HuH-7 (cell line): Measurements from ENCODE around the gene USH2A.

Source experiments
- DNase-seq: peaks from one replicate; pipeline ENCODE4 v3.0.0; 2011; ENCODE audit warnings: low spot score

Gene USH2A

GRCh38 chr1:215926670-215927069 is 496.6 kb downstream of the USH2A start:
- DNase-seq = no peak

- DNase-seq = no peak
Measured at GRCh38 chr1:215923129-215923824, 500.0 kb downstream of the USH2A start.

- DNase-seq = no peak
Measured at GRCh38 chr1:215911406-215911968, 511.8 kb downstream of the USH2A start.

DNA sequence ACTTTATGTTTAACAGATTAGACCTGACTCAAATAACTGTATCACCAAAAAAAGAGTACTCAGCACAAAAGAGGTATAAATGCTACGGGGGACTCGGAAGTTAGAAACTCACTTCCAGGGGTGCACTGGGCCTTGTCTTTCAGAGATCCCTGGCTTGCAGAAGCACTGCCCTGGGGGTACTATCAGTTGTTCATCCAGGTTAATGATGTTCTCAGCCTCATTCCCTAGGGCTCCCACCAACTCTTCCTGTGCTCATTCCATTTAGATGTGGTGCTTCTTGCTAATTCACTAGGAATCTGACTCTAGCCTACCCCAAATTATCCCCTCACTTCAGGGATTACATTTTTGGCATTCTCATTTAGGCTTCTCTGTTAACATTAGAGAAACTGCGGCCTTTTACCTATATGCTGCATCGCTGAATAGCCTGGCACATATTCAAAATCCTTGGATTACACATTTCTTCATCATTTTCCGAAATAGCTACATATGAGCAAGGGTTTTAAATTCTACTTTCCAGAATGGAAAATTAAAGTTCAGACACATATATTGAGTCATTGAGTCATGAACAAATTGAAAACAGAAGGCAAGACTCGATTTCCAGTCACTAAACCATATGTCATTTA is 517.6 kb downstream of the USH2A start:
- no peak for DNase-seq

DNA sequence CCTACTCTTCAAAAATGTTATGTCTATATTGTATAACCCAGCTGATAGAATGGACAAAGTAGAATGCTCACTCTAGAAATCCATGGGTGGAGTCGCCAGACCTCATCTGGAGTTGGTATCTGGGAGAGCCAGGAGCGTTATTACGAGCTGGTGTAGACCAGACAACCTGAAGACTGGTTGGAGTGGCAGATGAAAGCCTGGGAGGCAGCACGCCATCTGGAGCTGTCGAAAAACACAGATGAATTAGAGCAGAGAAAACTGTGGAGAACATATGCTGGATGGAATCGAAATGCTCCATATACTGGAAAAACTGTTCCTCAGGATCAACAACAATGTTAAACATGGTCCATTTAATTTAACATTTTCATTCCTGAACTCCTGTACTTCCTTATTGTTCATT is 522.6 kb downstream of the USH2A start:
- DNase-seq = no peak

GRCh38 chr1:215899901-215900300 is 523.3 kb downstream of the USH2A start:
- DNase-seq = no peak

DNA sequence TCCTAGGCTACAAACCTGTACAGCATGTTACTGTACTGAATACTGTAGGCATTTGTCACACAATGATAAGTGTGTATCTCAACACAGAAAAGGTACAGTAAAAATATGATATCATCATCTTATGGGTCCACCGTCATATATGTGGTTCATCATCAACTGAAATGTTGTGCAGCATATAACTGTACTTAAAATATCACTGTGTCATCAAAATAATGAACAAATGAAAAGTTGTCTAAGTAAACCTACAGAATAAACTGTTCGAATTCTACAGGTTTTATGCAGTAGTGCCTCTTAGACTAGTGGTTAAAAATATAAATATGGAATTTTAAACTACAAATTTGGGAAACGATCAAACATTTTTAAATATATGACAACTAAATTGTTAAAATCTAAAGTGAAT is 527.4 kb downstream of the USH2A start:
- no peak for DNase-seq

DNA sequence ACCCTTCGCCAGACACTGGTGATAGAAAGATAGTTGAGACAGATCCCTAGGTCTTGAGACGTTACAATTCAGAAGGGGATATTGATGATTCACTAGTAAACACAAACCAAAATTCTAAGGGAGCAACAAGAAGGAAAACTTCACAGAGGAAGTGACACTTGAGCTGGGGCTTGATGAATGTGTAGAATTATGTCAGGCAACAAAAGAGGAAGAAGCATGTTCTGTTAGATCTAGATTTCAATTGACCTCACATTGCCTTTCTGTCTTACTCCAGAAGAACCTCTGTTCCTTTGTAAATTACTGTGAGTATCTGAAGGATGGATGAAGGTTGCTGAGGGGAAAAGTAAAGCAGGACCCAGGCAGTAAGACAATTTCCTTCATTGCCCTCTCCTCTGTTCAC is 528.0 kb downstream of the USH2A start:
- no peak for DNase-seq

- no peak for DNase-seq
Measured at GRCh38 chr1:215894617-215895016, 528.6 kb downstream of the USH2A start.

DNA sequence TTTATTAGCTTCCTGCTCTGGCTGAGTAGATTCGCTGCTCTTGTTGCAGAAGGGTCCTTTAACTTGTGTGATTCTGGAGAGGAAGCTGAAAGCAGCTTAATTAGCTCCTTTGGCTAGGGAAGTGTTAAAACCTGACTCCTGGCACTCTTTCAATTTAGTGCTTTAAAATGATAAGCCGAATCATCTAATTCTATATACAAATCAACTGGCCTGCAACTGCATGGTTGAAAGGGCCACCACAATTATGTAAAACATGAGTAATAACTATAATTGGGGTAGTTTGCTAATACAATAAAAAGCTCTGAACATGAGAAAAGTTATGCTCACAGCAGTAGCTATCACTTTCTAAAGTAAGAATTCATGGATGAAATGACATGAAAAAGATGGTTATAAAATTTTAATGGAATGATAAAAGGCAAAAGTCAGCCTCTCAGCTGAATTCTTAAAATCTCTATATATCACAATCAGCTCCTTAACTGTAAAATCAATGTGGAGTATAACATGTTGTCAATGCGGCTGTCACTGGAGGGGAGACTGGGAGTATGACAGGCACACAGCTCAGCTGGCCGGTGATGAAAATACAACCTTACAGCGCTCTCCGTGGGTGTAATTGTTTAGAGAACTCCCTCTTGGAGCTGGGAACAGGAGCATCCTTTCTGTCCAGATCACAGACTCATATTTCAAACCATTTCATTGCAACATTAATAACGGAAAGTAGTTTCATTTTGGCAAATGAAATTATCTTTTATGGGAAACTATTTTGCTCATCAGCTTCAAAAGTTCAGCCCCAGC is 531.8 kb downstream of the USH2A start:
- no peak for DNase-seq

DNA sequence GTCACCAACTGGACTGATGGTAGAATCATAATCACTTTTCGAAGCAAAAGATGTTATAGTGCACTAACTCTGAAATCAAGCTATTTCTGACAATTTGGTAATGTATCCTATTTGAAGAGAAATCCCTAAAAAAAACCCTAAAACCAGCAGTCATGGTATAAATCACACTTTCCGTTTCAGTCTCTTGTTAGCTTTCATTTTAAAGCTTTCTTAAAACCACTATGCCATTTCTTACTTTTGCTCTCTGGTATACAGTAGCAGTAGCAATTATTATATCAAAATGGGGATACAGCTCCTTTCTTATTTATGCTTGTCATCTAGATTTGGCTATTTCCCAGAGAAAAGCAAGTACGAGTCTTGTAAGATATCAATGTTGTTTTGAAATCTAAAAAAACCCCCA is 532.8 kb downstream of the USH2A start:
- no peak for DNase-seq

DNA sequence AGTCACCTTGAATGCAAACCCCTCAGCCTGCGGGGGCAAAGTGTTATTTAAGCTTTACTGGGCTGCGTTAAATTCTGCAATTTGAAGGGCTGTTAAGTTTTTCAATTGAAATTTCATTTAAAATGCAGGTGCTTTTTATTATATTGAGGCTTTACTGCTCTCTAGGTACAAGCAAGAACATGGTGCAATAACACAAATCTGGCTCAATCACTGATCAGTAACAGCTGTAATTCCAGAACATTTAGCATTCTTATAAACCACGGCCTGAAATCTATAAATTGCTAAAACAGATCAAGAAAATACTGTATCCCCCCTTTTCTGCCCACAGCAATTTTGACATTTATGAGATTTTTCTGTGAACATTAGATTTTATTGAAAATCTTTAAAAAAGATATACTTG is 533.4 kb downstream of the USH2A start:
- no peak for DNase-seq

GRCh38 chr1:215888159-215888558 is 535.1 kb downstream of the USH2A start:
- peak; percentile 23 for DNase-seq

- DNase-seq = no peak
Measured at GRCh38 chr1:215887627-215888026, 535.6 kb downstream of the USH2A start.

GRCh38 chr1:215883004-215883403 is 540.2 kb downstream of the USH2A start:
- no peak for DNase-seq

GRCh38 chr1:215878843-215879242 is 544.4 kb downstream of the USH2A start:
- no peak for DNase-seq

DNA sequence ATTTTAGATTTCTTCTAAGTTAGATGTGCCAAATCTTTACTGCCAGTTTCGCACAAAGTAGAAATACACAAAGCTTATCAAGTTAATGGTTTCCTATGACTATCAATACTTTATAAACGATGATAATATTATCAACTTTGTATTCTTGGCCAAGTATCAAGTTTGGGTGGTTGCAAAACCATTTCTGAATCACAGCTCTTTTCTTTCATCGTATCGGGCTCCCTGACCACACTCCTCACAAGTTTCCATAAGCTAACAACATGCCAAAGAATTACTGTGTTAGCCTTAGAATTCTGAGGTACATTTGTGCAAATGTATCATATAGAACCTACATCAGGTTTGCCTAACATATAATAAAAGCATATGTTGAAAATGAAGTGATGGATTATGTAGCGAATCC is 545.1 kb downstream of the USH2A start:
- DNase-seq = no peak

GRCh38 chr1:215877452-215877951 is 545.7 kb downstream of the USH2A start:
- DNase-seq = no peak

DNA sequence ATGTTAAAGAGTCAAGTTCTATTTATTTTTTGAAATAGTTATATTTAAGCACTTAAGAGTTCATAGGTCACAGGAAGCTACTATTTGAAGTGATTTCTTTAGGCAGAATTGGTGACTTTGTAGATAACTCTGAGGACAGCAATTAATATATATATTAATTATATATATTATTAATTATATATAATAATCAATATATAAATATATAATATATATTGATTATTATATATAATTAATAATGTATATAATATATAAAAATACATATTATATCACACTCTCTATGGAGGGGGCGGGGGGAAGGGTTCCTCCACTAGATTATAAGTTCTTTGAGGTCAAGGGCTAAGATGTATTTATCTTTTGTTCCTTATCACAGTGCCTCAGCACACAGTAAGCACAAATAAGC is 547.5 kb downstream of the USH2A start:
- DNase-seq = no peak

DNA sequence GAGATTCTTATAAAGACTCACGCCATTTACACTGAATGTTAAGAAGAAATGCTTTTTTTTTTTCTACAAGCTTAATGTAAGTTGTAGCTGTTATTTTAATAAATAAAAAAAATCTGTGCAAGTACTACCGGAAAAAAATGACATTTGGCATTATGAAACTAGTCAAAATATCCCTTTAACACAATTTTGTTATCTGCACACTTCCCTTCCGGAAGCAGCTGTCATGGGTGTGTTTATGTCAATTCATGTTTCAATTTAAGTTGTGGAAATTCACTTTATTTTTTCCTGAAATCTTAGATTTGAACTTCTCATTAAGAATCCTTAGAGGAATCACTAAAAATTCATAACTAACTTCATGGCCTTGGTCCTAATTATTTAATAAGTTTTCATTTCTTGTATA is 548.0 kb downstream of the USH2A start:
- no peak for DNase-seq

DNA sequence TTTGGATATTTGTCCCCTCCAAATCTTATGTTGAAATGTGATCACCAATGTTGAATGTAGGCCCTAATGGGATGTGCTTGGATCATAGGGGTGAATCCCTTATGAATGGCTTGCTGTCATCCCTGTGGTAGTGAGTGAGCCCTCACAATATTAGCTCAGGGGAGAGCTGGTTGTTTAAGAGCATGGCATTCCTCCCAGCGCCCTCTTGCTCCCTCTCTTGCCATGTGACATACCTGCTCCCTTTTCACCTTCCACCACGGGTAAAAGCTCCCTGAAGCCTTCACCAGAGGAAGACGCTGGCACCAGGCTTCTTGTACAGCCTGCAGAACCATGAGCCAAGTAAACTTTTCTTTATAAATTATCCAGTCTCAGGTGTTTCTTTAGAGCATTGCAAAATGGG is 550.6 kb downstream of the USH2A start:
- no peak for DNase-seq

- no peak for DNase-seq
Measured at GRCh38 chr1:215868500-215868899, 554.7 kb downstream of the USH2A start.

DNA sequence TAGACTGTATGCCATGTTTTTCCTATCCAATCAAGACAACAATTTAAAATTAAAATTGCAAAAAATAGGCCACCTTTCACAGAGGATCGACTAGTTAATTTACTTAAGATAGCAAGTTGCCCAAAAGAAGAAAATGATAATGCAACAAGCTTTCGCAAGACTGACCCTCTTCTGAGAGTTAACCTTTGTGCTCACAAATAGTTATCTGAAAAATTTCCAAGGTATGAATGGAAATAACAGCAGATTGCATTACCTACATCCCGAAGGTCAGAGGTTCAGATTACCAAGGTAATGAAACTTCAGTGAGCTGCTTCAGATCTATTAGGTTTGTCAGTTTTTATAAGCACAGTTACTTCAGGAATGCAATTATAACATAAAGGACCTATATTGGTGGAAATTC is 558.2 kb downstream of the USH2A start:
- peak; percentile 24 for DNase-seq
